ENCODE data around the gene UBE2J2. TPM values are rescaled to one million over a fixed set of nuclear protein-coding genes. Genes with fewer than 3 reads are reported as not detected.

The UBE2J2 gene
- total and polyA plus RNA-seq, 2 of the 8 experiments (the other 6 are each of a cell fraction or from before 2014, with no cell fraction given), result 33.6 to 67.9 TPM

DNA sequence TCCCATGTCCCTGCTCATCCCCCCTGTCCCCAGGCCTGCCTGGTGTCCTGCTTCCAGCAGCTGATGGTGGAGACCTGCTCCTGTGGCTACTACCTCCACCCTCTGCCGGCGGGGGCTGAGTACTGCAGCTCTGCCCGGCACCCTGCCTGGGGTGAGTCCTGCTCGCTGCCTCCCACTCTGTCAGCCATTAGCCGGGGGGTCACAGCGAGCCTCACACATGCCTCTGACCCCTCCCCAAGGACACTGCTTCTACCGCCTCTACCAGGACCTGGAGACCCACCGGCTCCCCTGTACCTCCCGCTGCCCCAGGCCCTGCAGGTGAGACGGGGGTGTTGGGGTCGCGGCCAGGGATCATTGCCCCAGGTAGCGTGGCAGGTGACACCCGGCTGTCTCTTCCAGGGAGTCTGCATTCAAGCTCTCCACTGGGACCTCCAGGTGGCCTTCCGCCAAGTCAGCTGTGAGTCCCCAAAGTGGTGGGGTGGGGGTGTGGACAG, 16.6 kb upstream of the UBE2J2 start:
- Histone ChIP-seq H2AFZ (ENCODE audit: low read length) (no peak overlapping the region), H3K56ac (replicated peaks; ENCODE audit: insufficient read length, low read depth, low read length) (no peak overlapping the region), H2BK20ac (ENCODE audit: low read length) (no peak overlapping the region), H3K4me2 (ENCODE audit: insufficient read depth in 1 of 2, low read depth in 2 of 2, low read length in 2 of 2) (no peak overlapping the region), H3K23me2 (ENCODE audit: low read depth, low read length) (no peaks in the 10 kb centered on the region), H2BK12ac (ENCODE audit: low read depth, low read length) (peak overlapping the region; percentile 39; the same call in 1 of the 2 replicates), H3K9ac (replicated peaks in 1 of 4; ENCODE audit: extremely low read depth in 1 of 4, low read depth in 3 of 4, low read length in 3 of 4) (no peak overlapping the region), H4K91ac (replicated peaks; ENCODE audit: insufficient read length, low read length) (no peak overlapping the region), H3K4ac (replicated peaks; ENCODE audit: insufficient read length, low read depth, low read length) (no peak overlapping the region), H2AK5ac (ENCODE audit: low read depth, low read length) (no peak overlapping the region), H3K14ac (ENCODE audit: insufficient read length) (no peak overlapping the region), H3K9me3 (ENCODE audit: insufficient read depth in 2 of 2, low read depth in 1 of 2, low read length in 1 of 2) (peaks cover 0 to 2% of the 10 kb centered on the region in 2 experiments; a peak in 1 of 4 replicates), H3K27ac (ENCODE audit: low read depth, low read length) (no peak overlapping the region), H3K4me3 (ENCODE audit: extremely low read depth in 1 of 4, insufficient read depth in 2 of 4, low read depth in 3 of 4, low read length in 4 of 4) (no peak overlapping the region), H4K8ac (ENCODE audit: extremely low read depth, insufficient read depth, low read length) (no peak overlapping the region), H3K4me1 (replicated peaks in 1 of 4; ENCODE audit: control insufficient read depth in 3 of 4, insufficient read depth in 4 of 4, low read length in 3 of 4) (peaks cover 0 to 8% (median 0%) of the 10 kb centered on the region in 4 experiments; a peak in 2 of 7 replicates), H3K18ac (ENCODE audit: extremely low read depth, low read length) (no peak overlapping the region), H2BK120ac (replicated peaks; ENCODE audit: low read depth, low read length) (no peak overlapping the region), H3K27me3 (replicated peaks in 1 of 4; ENCODE audit: control insufficient read depth in 3 of 4, extremely low read depth in 1 of 4, insufficient read depth in 3 of 4, low read length in 3 of 4) (peaks cover 0 to 3% (median 0%) of the 10 kb centered on the region in 4 experiments; a peak in 1 of 7 replicates), H4K20me1 (replicated peaks in 1 of 2; ENCODE audit: control insufficient read depth in 1 of 2, insufficient read depth in 2 of 2, low read length in 2 of 2) (peaks cover 2 to 3% of the 10 kb centered on the region in 2 experiments), H2BK5ac (ENCODE audit: low read depth, low read length) (no peak overlapping the region), H3K79me2 (ENCODE audit: control insufficient read depth in 1 of 2, insufficient read depth in 2 of 2, low read length in 2 of 2) (no peaks in the 10 kb centered on the region), H3K36me3 (ENCODE audit: control insufficient read depth in 2 of 4, insufficient read depth in 4 of 4, low read length in 3 of 4) (0 out of 8 replicates have a peak, but pooled peaks cover 0 to 3% (median 0%) of the 10 kb centered on the region in 4 experiments), H3K23ac (ENCODE audit: insufficient read length) (no peak overlapping the region), H3K79me1 (ENCODE audit: low read depth, low read length) (no peaks in the 10 kb centered on the region), H4K5ac (ENCODE audit: insufficient read length, low read depth, low read length) (no peak overlapping the region), H2BK15ac (ENCODE audit: low read length) (no peak overlapping the region)
- WGBS, 2 experiments (ENCODE audit: extremely low coverage in 1 of 2, insufficient coverage in 1 of 2, insufficient read length in 1 of 2, insufficient replicate concordance in 2 of 2, low coverage in 1 of 2, low lambda C conversion rate in 2 of 2, missing lambda C conversion rate in 1 of 2), result 64% methylated on average over 14 of the region's 15 CpGs; no CpG with 5 or more reads in 1 of the 2 experiments
- no peak for FAIRE-seq
- POLR2A ChIA-PET (ENCODE audit: partially characterized antibody), result interaction anchor here (1.2 to 2.3 kb wide), 5 partner anchors 17 to 123 kb away, joined by 3 to 9 read pairs (median 7); partner anchors contain the start of gene UBE2J2
- CTCF ChIA-PET (ENCODE audit: partially characterized antibody), result interaction anchor here (0.6 to 3.4 kb wide), 25 partner anchors 9 to 310 kb away, joined by 3 to 38 read pairs (median 7); partner anchors contain the start of gene SCNN1D
- DNase-seq (ENCODE audit: low read depth in 1 of 2, low spot score in 2 of 2), result peak in 1 of 2 experiments; percentile 92
- TF ChIP-seq BACH1 (IDR thresholded peaks at IDR 0.05; ENCODE audit: low read length) (peak; percentile 81), KDM5A (IDR thresholded peaks at IDR 0.05; ENCODE audit: low read length) (no peak), POLR2A (IDR thresholded peaks at IDR 0.05; ENCODE audit: control extremely low read depth in 1 of 2, low read depth in 2 of 2, low read length in 2 of 2) (no peak), HDAC2 (IDR thresholded peaks at IDR 0.05; ENCODE audit: borderline replicate concordance in 1 of 2, low read depth in 2 of 2, low read length in 2 of 2) (0 out of 4 replicates have a peak, but pooled peaks of 1 of the 2 experiments have one; percentile 68), YY1 (IDR thresholded peaks at IDR 0.05; ENCODE audit: low read depth, low read length) (peak; percentile 37; the same call in 1 of the 2 replicates), RAD21 (IDR thresholded peaks at IDR 0.05 in 1 of 2, conservative IDR thresholded peaks at IDR 0.05 in 1 of 2; ENCODE audit: low read depth in 2 of 2, low read length in 2 of 2) (peak; percentile 52 to 62), BRCA1 (IDR thresholded peaks at IDR 0.05; ENCODE audit: low read depth, low read length) (no peak), GABPA (IDR thresholded peaks at IDR 0.05; ENCODE audit: borderline replicate concordance, insufficient read depth, low read length) (peak; percentile 68; the same call in 1 of the 2 replicates)
- TF ChIP-seq, protein P1, sequence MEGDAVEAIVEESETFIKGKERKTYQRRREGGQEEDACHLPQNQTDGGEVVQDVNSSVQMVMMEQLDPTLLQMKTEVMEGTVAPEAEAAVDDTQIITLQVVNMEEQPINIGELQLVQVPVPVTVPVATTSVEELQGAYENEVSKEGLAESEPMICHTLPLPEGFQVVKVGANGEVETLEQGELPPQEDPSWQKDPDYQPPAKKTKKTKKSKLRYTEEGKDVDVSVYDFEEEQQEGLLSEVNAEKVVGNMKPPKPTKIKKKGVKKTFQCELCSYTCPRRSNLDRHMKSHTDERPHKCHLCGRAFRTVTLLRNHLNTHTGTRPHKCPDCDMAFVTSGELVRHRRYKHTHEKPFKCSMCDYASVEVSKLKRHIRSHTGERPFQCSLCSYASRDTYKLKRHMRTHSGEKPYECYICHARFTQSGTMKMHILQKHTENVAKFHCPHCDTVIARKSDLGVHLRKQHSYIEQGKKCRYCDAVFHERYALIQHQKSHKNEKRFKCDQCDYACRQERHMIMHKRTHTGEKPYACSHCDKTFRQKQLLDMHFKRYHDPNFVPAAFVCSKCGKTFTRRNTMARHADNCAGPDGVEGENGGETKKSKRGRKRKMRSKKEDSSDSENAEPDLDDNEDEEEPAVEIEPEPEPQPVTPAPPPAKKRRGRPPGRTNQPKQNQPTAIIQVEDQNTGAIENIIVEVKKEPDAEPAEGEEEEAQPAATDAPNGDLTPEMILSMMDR (IDR thresholded peaks at IDR 0.05; ENCODE audit: control extremely low read depth in 1 of 3, insufficient read depth in 1 of 3, low read depth in 1 of 3, low read length in 3 of 3), result peak in 2 of 3 experiments; percentile 68 to 82; a peak in 3 of 4 replicates

Measured in H1 (cell line).